ENCODE results near the gene TOX3.

DNA sequence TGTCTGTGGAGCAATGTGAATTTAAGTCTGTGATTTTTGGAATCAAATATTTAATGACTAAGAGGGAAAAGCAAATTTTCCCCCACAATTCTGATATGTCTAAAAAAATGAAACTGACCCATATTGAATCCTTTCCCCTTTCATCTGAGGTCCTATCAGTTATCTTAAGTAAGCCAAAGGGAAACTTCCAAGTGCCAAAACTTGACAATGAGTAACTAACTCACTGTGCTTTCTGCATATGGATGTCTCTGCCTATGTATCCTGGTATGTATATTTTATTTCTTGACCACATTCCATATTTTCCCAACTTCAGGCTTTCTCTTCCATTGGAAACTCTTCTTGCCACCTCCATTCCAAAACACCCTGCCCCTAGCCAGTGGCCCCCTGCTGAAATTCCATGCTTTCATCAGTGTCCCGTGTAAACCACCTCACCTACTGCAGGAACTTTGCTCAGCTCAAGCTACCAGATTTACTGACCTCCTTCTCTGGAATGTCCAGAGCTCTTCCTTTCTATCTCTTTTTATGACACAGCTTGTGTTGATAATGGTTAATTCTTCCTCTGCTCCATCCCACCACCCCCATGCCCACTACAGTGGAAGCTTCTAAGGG lies 59.0 kb downstream of the TOX3 start:
- TF ChIP-seq FOXK2 (IDR thresholded peaks at IDR 0.05): no peak
- no peak for TF ChIP-seq SUZ12 (IDR thresholded peaks at IDR 0.05)

All from HEK293T (cell line).